Effector CD8-positive, alpha-beta T cell (primary cell): ENCODE results near the gene PSMD14.
"Not testable (repeated sequence)": the region's sequence is repeated elsewhere in the genome, so short reads cannot be mapped to it uniquely, and the experiment has no call there.

Experiments
- DNase-seq: peaks from one replicate; lab custom pipeline; 2025; lab: John Stamatoyannopoulos, UW

The PSMD14 gene

DNA sequence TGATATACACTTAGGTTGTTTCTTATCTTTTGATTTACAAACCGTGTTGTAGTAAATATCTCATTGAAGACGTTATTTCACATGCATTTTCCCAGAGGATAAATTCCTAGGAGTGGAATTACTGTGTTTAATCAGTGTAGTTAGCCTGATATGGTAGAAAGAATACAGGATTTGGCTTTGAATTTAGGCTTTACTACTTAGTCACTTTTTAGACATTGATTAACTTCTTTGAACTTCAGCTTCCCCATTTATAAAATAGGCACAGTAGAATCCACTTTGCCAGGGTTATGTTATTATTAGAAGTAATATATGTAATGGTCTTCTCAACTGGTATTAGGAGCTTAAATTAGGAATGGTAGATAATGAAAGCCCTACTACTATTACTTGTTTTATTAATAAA, 27.4 kb downstream of the PSMD14 start:
- DNase-seq: no peak

DNA sequence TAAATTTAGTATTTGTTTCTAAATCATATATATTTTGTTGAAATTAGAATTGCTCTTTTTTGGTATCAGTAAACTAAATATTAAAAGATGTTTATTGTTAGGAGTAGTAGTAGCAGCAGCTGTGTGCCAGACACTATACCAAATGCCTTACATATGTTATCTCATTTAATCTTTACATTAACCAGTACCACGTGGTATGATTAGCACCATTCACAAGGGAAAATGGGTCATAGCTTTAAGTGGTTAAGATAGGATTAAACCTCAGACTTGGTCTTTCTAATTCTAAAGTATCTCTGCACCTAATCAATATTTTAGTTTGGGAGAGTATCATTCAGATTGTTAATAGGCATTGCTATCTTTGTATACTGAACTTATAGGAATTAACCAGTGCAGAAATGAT, 29.0 kb downstream of the PSMD14 start:
- no peak for DNase-seq

DNA sequence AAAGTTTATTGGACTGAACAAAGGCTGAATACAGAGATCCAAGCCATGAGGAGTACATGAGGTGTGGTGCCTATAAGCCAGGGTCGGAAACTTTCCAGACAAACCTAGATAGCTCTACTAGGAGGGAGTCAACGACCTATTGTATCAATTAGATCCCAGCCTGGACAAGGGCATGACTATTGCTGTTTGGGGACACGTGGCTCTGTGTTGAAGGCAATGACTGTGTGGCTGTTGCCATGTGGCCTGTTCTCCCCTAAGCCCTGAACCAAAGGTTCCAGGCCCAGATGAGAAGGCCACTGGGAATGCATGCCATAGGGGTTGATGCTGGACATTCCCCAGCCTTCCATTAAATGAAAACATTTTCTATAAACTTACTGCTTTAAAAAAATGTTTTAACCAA, 31.3 kb downstream of the PSMD14 start:
- not testable (repeated sequence) for DNase-seq

DNA sequence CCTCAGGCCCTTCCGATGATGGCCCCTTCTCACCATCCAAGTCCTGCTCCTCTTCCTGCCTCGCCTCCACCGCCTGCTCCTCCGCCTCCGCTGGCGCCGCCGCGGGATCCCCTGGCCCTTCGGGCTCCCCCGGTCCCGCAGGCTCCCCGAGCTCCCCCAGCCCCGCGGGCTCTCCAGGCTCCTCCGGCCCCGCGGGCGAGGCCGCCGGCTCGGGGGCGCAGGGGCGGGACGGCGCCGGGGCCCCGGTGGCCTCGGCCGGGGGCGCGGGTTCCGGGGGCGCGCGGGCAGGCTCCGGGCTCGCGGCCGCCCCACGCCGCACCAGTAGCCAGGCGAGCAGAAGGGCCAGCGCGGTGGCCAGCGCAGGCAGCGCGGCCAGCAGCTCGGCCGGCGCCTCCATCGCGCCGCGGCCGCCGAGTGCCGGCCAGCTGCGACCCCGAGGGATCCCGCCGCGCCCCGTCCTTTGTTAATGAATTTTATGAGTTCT, 32.7 kb downstream of the PSMD14 start:
- DNase-seq: not testable (repeated sequence)

DNA sequence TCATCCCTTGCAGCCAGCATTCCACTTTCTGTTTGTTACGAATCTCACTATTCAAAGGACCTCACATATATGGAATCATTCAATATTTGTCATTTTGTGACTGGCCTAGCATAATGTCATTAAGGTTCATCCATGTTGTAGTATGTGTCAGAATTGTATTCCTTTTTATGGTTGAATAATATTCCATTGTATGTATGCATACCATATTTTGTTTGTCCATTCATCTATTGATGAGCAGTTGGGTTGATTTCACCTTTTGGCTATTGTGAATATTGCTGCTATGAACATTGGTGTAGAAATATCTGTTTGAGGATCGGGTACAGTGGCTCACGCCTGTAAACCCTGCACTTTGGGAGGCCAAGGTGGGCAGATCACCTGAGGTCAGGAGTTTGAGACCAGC, 35.0 kb downstream of the PSMD14 start:
- DNase-seq: no peak

DNA sequence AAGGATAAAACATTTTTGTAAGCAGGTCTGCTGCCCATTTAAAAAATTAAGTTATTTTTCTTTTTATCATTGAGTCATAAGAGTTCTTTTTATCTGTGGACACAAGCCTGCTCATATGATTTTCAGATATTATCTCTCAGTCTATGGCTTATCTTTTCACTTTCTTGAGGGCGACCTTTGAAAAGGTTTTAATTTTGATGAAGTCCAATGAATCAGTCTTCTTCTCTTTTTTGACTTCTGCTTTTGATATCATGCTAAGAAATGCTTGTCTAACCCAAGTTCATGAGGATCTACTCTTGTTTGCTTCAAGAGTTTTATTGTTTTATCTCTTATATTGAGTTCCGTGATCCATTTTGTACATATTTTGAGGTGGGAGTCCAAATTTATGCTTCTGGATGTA, 36.5 kb downstream of the PSMD14 start:
- no peak for DNase-seq

DNA sequence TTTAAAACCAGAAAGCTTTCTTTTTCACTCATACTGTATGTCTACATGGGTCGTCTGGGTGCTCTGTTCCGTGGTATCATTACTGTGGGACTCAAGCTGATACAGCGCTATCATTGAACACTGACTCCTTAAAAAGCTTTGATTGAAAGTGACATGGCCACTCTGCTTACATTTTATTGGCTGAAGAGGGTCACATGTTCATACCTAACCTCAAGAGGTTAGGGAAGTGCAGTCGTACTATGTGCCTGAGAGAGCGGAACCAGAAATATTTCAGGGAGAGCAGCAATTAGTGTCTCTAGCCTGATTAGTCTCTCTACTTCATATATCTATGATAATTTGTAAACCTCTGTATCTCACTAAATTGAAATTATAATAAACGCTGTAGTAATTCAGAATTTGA, 43.5 kb downstream of the PSMD14 start:
- no peak for DNase-seq

- DNase-seq: no peak
Observed at GRCh38 chr2:161352719-161353118, 44.5 kb downstream of the PSMD14 start.

DNA sequence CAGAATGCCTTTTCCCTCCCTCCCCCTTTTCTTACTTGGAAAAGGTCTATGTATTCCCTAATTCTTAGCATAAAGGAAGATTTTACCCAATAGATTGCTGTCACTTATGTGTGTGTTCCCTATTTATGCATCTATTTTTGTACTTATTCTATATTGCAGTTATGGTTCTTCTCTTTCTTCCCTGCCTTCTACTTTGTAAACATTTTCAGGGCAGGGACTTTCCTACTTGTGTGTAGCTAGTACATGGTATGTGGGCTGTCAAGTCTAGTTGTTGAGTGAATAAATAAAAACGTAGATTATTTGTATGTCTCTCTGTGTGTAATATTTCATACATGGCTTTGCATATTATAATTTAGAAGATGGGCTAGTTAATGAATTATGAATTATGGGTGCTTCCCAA, 45.3 kb downstream of the PSMD14 start:
- DNase-seq: no peak

DNA sequence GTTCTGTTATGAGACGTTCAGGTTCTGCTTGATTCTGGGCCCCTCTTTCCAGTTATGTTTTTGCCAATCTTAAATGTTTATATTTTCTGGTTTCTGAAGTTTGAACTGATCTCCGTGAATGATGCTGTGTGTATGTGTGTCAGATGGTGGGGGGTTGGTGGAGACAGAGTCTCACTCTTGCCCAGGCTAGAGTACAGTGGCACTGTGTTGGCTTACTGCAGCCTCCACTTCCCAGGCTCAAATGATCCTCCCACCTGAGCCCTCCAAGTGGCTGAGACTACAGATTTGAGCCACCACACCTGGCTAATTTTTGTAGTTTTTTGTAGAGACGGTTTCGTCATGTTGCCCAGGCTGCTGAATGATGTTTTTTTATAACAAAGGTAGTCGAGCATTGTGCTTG, 45.9 kb downstream of the PSMD14 start:
- DNase-seq: no peak

GRCh38 chr2:161355106-161355505, 46.9 kb downstream of the PSMD14 start:
- no peak for DNase-seq

GRCh38 chr2:161355983-161356382, 47.8 kb downstream of the PSMD14 start:
- DNase-seq: no peak

- DNase-seq: no peak
Observed at GRCh38 chr2:161357097-161357496, 48.9 kb downstream of the PSMD14 start.

GRCh38 chr2:161358838-161359237, 50.6 kb downstream of the PSMD14 start:
- no peak for DNase-seq

- not testable (repeated sequence) for DNase-seq
Observed at GRCh38 chr2:161360095-161360654, 52.0 kb downstream of the PSMD14 start.

- no peak for DNase-seq
Observed at GRCh38 chr2:161362568-161363166, 54.4 kb downstream of the PSMD14 start.

DNA sequence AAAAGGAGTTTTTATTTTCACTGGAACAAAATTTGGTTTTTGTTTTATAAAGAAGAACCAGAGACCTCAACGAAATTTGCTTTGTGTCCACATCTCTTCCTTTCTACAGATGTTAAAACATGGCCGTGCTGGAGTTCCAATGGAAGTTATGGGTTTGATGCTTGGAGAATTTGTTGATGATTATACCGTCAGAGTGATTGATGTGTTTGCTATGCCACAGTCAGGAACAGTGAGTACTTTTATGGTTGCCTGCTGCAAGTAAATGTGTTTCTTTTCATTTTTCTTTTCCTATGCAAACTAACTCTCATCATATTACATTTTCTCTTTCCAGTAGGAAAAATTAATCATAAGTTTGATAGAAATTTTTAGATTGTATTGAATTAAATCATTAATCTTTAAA, 59.5 kb downstream of the PSMD14 start:
- no peak for DNase-seq

DNA sequence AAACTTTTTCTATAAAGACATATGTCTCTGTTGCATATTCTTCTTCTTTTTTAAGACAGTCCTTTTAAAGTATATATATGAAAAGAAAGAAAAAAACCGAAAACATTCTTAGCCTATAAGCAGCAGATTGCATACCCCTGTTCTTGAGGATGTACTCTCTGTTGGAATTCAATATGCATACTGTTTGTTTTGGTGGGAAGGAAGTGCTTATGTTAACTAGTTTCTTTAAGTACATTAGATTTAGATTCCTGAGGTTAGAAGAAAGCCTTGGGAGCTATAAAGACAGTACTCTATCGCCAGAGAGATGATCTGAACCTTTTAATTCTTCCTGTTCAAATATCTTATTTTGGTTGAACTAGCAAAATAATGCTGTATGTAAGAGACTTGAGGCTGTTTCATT, 61.1 kb downstream of the PSMD14 start:
- no peak for DNase-seq

- no peak for DNase-seq
Observed at GRCh38 chr2:161370981-161371380, 62.8 kb downstream of the PSMD14 start.

DNA sequence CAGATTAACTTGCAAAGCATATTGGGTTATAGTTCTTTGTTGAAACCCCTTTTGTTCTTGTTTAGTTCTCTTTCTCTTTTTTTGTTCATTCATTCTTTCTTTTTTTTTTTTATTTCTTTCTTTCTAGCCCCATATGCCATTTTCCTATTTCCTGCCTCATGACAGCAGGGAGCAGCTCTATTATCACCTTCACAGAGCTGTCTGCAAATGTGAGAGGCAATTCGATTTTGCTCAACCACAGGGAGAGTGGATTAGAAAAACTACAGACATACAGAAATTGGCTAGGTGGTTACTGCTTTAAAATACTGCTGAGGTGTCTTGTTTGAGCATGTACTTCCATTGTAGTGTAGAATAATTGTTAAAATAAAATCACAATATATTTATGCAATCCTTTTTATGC, 63.6 kb downstream of the PSMD14 start:
- no peak for DNase-seq

- no peak for DNase-seq
Observed at GRCh38 chr2:161373942-161374341, 65.7 kb downstream of the PSMD14 start.

GRCh38 chr2:161374446-161374845, 66.2 kb downstream of the PSMD14 start:
- DNase-seq: no peak

DNA sequence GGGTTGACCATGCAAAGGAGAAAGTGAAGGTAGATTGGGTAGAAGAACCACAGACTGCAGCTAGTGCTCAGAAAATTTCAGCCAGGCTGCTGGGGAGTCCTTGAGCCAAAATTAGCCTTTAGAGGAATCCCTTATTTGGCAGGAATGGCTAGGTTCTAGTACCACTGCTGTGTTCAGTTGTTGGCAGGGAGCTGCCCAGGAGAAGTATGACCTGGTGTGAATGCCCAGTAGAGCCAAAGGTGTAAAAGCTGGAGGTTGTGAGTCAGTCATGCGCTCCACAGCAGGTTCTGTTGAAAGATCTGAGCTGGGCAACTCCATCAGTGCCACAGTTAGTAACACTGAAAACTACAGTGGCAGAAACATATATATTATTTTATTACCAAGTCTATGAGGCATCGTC, 71.5 kb downstream of the PSMD14 start:
- DNase-seq: no peak

GRCh38 chr2:161381546-161381945, 73.3 kb downstream of the PSMD14 start:
- DNase-seq: no peak
